Measurements from ENCODE around the gene UNC80. TPM values are rescaled to one million over a fixed set of nuclear protein-coding genes. Genes with fewer than 3 reads are reported as not detected.

The UNC80 gene
- total and polyA plus RNA-seq, 2 of the 4 experiments (the other 2 are of a cell fraction) = not detected

DNA sequence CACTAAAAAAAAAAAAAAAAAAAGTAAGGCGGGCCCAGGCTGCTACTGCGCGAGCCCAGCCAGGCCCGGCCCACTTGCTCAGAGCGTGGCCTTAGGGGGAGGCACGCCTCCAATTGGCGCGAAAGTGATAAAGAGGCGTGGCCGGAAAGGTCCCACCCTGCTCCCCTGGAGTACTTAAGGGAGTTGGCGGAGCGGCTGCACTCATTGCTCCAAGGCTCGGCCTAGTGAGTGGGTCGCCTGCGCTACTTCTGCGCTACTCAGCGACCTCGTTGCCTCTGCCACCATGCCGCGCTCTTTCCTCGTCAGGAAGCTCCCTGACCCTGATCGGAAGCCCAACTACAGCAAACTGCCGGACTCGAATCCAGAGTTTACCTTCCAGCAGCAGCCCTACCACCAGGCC, 36.9 kb downstream of the UNC80 start:
- intact Hi-C loops (cut with micrococcal nuclease) = no loop called here
- 87% methylated on average over 8 of the region's 24 CpGs; no CpG with 5 or more reads in 1 of the 2 experiments for WGBS, 2 experiments (ENCODE audit: extremely low coverage in 2 of 2, insufficient read length in 1 of 2)
- Histone ChIP-seq H4K5ac (ENCODE audit: low read depth, low read length) (no peak overlapping the region), H2AFZ (replicated peaks; ENCODE audit: low read length, poor library complexity) (no peak overlapping the region), H3K27ac (ENCODE audit: insufficient read depth, low read length) (no peak overlapping the region), H2BK15ac (ENCODE audit: low read depth, low read length) (no peak overlapping the region), H3K23ac (ENCODE audit: low read depth, low read length) (no peak overlapping the region), H4K20me1 (ENCODE audit: insufficient read depth, low read length) (no peaks in the 10 kb centered on the region), H3K36me3 (ENCODE audit: control insufficient read depth, insufficient read depth, low read length) (no peaks in the 10 kb centered on the region), H3K9me3 (ENCODE audit: control insufficient read depth, insufficient read depth, low read length) (peaks cover 16% of the 10 kb centered on the region), H2BK120ac (ENCODE audit: low read depth, low read length) (no peak overlapping the region), H4K8ac (ENCODE audit: low read depth in 2 of 2, low read length in 2 of 2) (no peak overlapping the region), H3K4me2 (ENCODE audit: low read depth, low read length) (no peak overlapping the region), H2BK5ac (ENCODE audit: low read depth, low read length, poor library complexity, severe bottlenecking) (no peak overlapping the region), H3K56ac (ENCODE audit: extremely low read depth, insufficient read depth, low read length) (no peak overlapping the region), H3K14ac (replicated peaks; ENCODE audit: low read depth, low read length) (no peak overlapping the region), H3K18ac (ENCODE audit: low read depth, low read length) (no peak overlapping the region), H3K79me1 (ENCODE audit: low read depth in 1 of 2, low read length in 2 of 2) (no peaks in the 10 kb centered on the region), H2AK9ac (replicated peaks; ENCODE audit: low read depth, low read length, poor library complexity) (no peak overlapping the region), H3K4ac (ENCODE audit: low read depth, low read length) (no peak overlapping the region), H2AK5ac (ENCODE audit: low read depth, low read length) (no peak overlapping the region), H2BK20ac (ENCODE audit: low read depth, low read length) (no peak overlapping the region), H3K9ac (ENCODE audit: low read depth, low read length) (no peak overlapping the region), H3K4me3 (ENCODE audit: insufficient read depth, low read depth, low read length) (no peak overlapping the region), H3K9me1 (ENCODE audit: insufficient read depth, low read length) (no peaks in the 10 kb centered on the region), H3K4me1 (ENCODE audit: control insufficient read depth, insufficient read depth, low read length) (no peaks in the 10 kb centered on the region), H4K91ac (ENCODE audit: insufficient read depth, low read depth, low read length) (no peak overlapping the region), H3K27me3 (ENCODE audit: control insufficient read depth, insufficient read depth, low read length) (no peaks in the 10 kb centered on the region)
- ChIA-PET CTCF (no interaction called here), POLR2A (ENCODE audit: unreplicated experiment) (no interaction called here)
- dilution Hi-C loops (cut with HindIII; ENCODE audit: low sequenced_read_pairs, unreplicated experiment) = no loop called here
- ATAC-seq (ENCODE audit: low read depth) = no peak
- in situ Hi-C loops (cut with MboI; ENCODE audit: low sequenced_read_pairs) = no loop called here
- TF ChIP-seq MAZ (IDR thresholded peaks at IDR 0.05; ENCODE audit: borderline replicate concordance, low read depth, low read length) (no peak), NFE2L2 (IDR thresholded peaks at IDR 0.05; ENCODE audit: low read depth, low read length) (no peak), CHD1 (IDR thresholded peaks at IDR 0.05; ENCODE audit: low read depth, low read length) (no peak), MXI1 (IDR thresholded peaks at IDR 0.05; ENCODE audit: borderline replicate concordance, low read depth, low read length) (no peak), POLR2A (IDR thresholded peaks at IDR 0.05; ENCODE audit: low read depth, low read length) (no peak), FOS (IDR thresholded peaks at IDR 0.05; ENCODE audit: low read depth, low read length) (no peak), CEBPB (IDR thresholded peaks at IDR 0.05; ENCODE audit: low read depth, low read length) (no peak), SMC3 (IDR thresholded peaks at IDR 0.05; ENCODE audit: low read depth, low read length) (no peak), BHLHE40 (IDR thresholded peaks at IDR 0.05; ENCODE audit: low read depth, low read length) (no peak), MAFK (IDR thresholded peaks at IDR 0.05; ENCODE audit: low read depth, low read length) (no peak)
- TF ChIP-seq, protein P1, sequence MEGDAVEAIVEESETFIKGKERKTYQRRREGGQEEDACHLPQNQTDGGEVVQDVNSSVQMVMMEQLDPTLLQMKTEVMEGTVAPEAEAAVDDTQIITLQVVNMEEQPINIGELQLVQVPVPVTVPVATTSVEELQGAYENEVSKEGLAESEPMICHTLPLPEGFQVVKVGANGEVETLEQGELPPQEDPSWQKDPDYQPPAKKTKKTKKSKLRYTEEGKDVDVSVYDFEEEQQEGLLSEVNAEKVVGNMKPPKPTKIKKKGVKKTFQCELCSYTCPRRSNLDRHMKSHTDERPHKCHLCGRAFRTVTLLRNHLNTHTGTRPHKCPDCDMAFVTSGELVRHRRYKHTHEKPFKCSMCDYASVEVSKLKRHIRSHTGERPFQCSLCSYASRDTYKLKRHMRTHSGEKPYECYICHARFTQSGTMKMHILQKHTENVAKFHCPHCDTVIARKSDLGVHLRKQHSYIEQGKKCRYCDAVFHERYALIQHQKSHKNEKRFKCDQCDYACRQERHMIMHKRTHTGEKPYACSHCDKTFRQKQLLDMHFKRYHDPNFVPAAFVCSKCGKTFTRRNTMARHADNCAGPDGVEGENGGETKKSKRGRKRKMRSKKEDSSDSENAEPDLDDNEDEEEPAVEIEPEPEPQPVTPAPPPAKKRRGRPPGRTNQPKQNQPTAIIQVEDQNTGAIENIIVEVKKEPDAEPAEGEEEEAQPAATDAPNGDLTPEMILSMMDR (conservative IDR thresholded peaks at IDR 0.05; ENCODE audit: low read depth, low read length) = no peak
- DNase-seq = no peak
- BruUV-seq (replicated peaks) = no TSS peak

Data from IMR-90 (cell line).